ENCODE data around the gene PRKD2. TPM values are rescaled to one million over a fixed set of nuclear protein-coding genes. Genes with fewer than 3 reads are reported as not detected.
A peak's percentile ranks its signal among the peaks of the same experiment; 100 is the strongest.

The PRKD2 gene
- total RNA-seq, 2 donors from 2014 or later = 60.9 to 61.8 TPM

GRCh38 chr19:46753420-46754155, 36.7 kb upstream of the PRKD2 start:
- H3K27ac ChIP-seq = no peak overlapping the region
- peak; percentile 27 for TF ChIP-seq CTCF (IDR thresholded peaks at IDR 0.05)
- peak; percentile 76 for DNase-seq
- H3K9me3 ChIP-seq = no peaks in the 10 kb centered on the region
- no peaks in the 10 kb centered on the region for H3K36me3 ChIP-seq
- H3K4me1 ChIP-seq = no peaks in the 10 kb centered on the region
- intact Hi-C loops (cut with DNase I) = loop anchor here (10.0 kb wide), 1 partner anchor 241 kb away; no protein-coding TSS in a partner anchor
- H3K4me3 ChIP-seq = no peak overlapping the region
- H3K9ac ChIP-seq (ENCODE audit: low read depth in 2 of 2, low read length in 2 of 2) = peak overlapping the region in 1 of 2 donors; percentile 26
- H3K27me3 ChIP-seq = no peaks in the 10 kb centered on the region

GRCh38 chr19:46748325-46749109, 31.6 kb upstream of the PRKD2 start:
- peak; percentile 81 for TF ChIP-seq CTCF (IDR thresholded peaks at IDR 0.05)
- Histone ChIP-seq H3K4me3 (no peak overlapping the region), H3K4me1 (no peaks in the 10 kb centered on the region), H3K27ac (no peak overlapping the region), H3K27me3 (no peaks in the 10 kb centered on the region), H3K9ac (ENCODE audit: low read depth in 2 of 2, low read length in 2 of 2) (no peak overlapping the region), H3K36me3 (no peaks in the 10 kb centered on the region), H3K9me3 (no peaks in the 10 kb centered on the region)
- intact Hi-C loops (cut with DNase I) = no loop called here
- peak; percentile 80 for DNase-seq

- H3K9ac ChIP-seq (ENCODE audit: low read depth in 2 of 2, low read length in 2 of 2) = peak within 1 kb of the TSS; percentile 95 to 96
- TF ChIP-seq CTCF (IDR thresholded peaks at IDR 0.05) = no peak
- H3K27me3 ChIP-seq = no peaks in the 10 kb centered on the region
- peak within 1 kb of the TSS; percentile 80 for H3K27ac ChIP-seq
- no peak for DNase-seq
- peak within 1 kb of the TSS; percentile 97 for H3K4me3 ChIP-seq
- H3K4me1 ChIP-seq = no peaks in the 10 kb centered on the region
- no peaks in the 10 kb centered on the region for H3K36me3 ChIP-seq
- H3K9me3 ChIP-seq = no peaks in the 10 kb centered on the region
- intact Hi-C loops (cut with DNase I) = no loop called here
These were observed 29.6 kb upstream of the PRKD2 start, which contains the start of gene STRN4 for GRCh38 chr19:46746281-46747057. TSS of gene STRN4 (minus strand) at chr19:46746450. CDS start at chr19:46746430, 20 bp downstream.

GRCh38 chr19:46745521-46746280, 28.8 kb upstream of the PRKD2 start, which contains the start of gene FKRP:
TSS of gene FKRP (plus strand) at chr19:46746057. CDS start at chr19:46755451, 9,394 bp downstream.
- Histone ChIP-seq H3K27me3 (no peaks in the 10 kb centered on the region), H3K36me3 (no peaks in the 10 kb centered on the region), H3K4me1 (no peaks in the 10 kb centered on the region), H3K9ac (ENCODE audit: low read depth in 2 of 2, low read length in 2 of 2) (peak within 1 kb of the TSS; percentile 95 to 96), H3K4me3 (peak within 1 kb of the TSS; percentile 97), H3K9me3 (no peaks in the 10 kb centered on the region), H3K27ac (peak within 1 kb of the TSS; percentile 80)
- intact Hi-C loops (cut with DNase I) = no loop called here
- no peak for TF ChIP-seq CTCF (IDR thresholded peaks at IDR 0.05)
- DNase-seq = no peak

Measured in colonic mucosa (tissue), 4 donors.